CD4-positive, alpha-beta T cell (primary cell): Measurements from ENCODE around the gene ESRRB. TPM values are rescaled to one million over a fixed set of nuclear protein-coding genes. Genes with fewer than 3 reads are reported as not detected.

Experiments
- ATAC-seq: fragments of 200-7000 bp; cut with Tn5 transposase; one replicate; pipeline ENCODE4 v1.10.0; 2022; ENCODE audit warnings: mild to moderate bottlenecking; ENCODE audit not compliant: poor library complexity
- CTCF ChIA-PET: fragments of 350-600 bp; sonication (Branson Sonifier 250); formaldehyde crosslinking; loops from one replicate; lab custom pipeline; 2021; ENCODE audit warnings: antibody characterized with exemption, inconsistent platforms; lab: Charles Lee
- POLR2A ChIA-PET: fragments of 350-600 bp; sonication (Branson Sonifier 250); formaldehyde crosslinking; loops from one replicate; lab custom pipeline; 2021; ENCODE audit warnings: antibody characterized with exemption, inconsistent platforms; lab: Charles Lee
- DNase-seq, 14 experiments: peaks; one replicate each; pipeline ENCODE4 v3.0.0-alpha.2; 2013 to 2020; ENCODE audit warnings: mixed read lengths in 2 of 14
- H3K27ac ChIP-seq, 2 donors: one replicate each; pipeline versions ENCODE4 v1.5.1 to v1.7.0; 2013; ENCODE audit warnings: low read length in 2 of 2, low read depth in 1 of 2, mild to moderate bottlenecking in 1 of 2
- H3K27me3 ChIP-seq, 2 experiments: 1 replicate in 1 of 2; 2 replicates in 1 of 2; pipeline versions ENCODE4 v1.6.1 to v1.7.0; 2013; ENCODE audit warnings: low read length in 2 of 2, control low read depth in 1 of 2, mild to moderate bottlenecking in 1 of 2, moderate library complexity in 1 of 2; ENCODE audit not compliant: insufficient read depth in 2 of 2, control insufficient read depth in 1 of 2
- H3K36me3 ChIP-seq: one replicate; pipeline ENCODE4 v1.6.1; 2013; ENCODE audit warnings: low read length, control low read depth; ENCODE audit not compliant: insufficient read depth
- H3K4me1 ChIP-seq: one replicate; pipeline ENCODE4 v1.6.1; 2013; ENCODE audit warnings: low read length, control low read depth; ENCODE audit not compliant: insufficient read depth
- H3K4me3 ChIP-seq: one replicate; pipeline ENCODE4 v1.5.1; 2013; ENCODE audit warnings: mild to moderate bottlenecking, low read length, moderate library complexity
- H3K9me3 ChIP-seq, 2 experiments: 1 replicate in 1 of 2; 2 replicates in 1 of 2; pipeline versions ENCODE4 v1.6.1 to v1.7.0; 2013; ENCODE audit warnings: low read length in 2 of 2, mild to moderate bottlenecking in 2 of 2, control low read depth in 1 of 2, moderate library complexity in 1 of 2; ENCODE audit not compliant: control insufficient read depth in 1 of 2, insufficient read depth in 1 of 2
- H3K27ac Mint-ChIP-seq: one replicate; pipeline ENCODE4 v1.8.0; 2020; ENCODE audit warnings: mixed read lengths
- H3K27me3 Mint-ChIP-seq: one replicate; pipeline ENCODE4 v1.8.0; 2021; ENCODE audit warnings: mixed read lengths
- H3K36me3 Mint-ChIP-seq: one replicate; pipeline ENCODE4 v1.8.0; 2021; ENCODE audit warnings: low read depth, mixed read lengths
- H3K4me1 Mint-ChIP-seq: one replicate; pipeline ENCODE4 v1.8.0; 2021; ENCODE audit warnings: low read depth, mixed read lengths
- H3K4me3 Mint-ChIP-seq: one replicate; pipeline ENCODE4 v1.8.0; 2020; ENCODE audit warnings: mild to moderate bottlenecking, mixed read lengths
- H3K9me3 Mint-ChIP-seq: one replicate; pipeline ENCODE4 v1.8.0; 2020; ENCODE audit warnings: mixed read lengths
- CTCF ChIP-seq: fragments of 200-600 bp; IDR thresholded peaks from one replicate; pipeline ENCODE4 v1.8.0; 2022; ENCODE audit warnings: antibody characterized with exemption, mild to moderate bottlenecking
- intact Hi-C, 2 experiments: fragments of 100-400 bp; cut with DNase I in 1 of 2; cut with micrococcal nuclease in 1 of 2; formaldehyde crosslinking; loops; one replicate each; pipeline versions ENCODE4 v1.15.1 to v1.9.0; 2023 to 2025; cut with DNase I, micrococcal nuclease
- total RNA-seq, 174 experiments: library from RNA in 2 of 174; stranded (reverse) in 2 of 174; gene quantifications; one replicate each; pipeline ENCODE4 v1.2.3 and lab custom pipeline; 2021 to 2026

ESRRB gene
- total RNA-seq, 2 experiments from 2014 or later: 0.17 to 0.27 TPM

GRCh38 chr14:76349993-76350392 is 25.9 kb upstream of the ESRRB start:
- no peaks in the 10 kb centered on the region for H3K36me3 Mint-ChIP-seq

GRCh38 chr14:76350671-76351070 is 25.3 kb upstream of the ESRRB start:
- Histone ChIP-seq H3K9me3 (no peaks in the 10 kb centered on the region), H3K4me1 (peaks cover 7% of the 10 kb centered on the region), H3K36me3 (no peaks in the 10 kb centered on the region), H3K27ac (no peak overlapping the region), H3K4me3 (no peak overlapping the region), H3K27me3 (peaks cover 11 to 15% of the 10 kb centered on the region in 2 experiments)
- intact Hi-C loops: loop anchor here in 1 of 2 experiments (5.0 kb wide), 1 partner anchor 643 kb away; no protein-coding TSS in a partner anchor
- Mint-ChIP-seq H3K27ac (no peak overlapping the region), H3K9me3 (no peaks in the 10 kb centered on the region), H3K4me1 (peaks cover 4% of the 10 kb centered on the region), H3K36me3 (no peaks in the 10 kb centered on the region), H3K27me3 (peaks cover 58% of the 10 kb centered on the region), H3K4me3 (no peak overlapping the region)
- TF ChIP-seq CTCF: no peak
- no peak for DNase-seq
- ChIA-PET CTCF (no interaction called here), POLR2A (no interaction called here)
- ATAC-seq: no peak

More at GRCh38 chr14:76349993-76350392, 25.9 kb upstream of the ESRRB start:
- H3K27ac ChIP-seq: no peak overlapping the region
- Mint-ChIP-seq H3K27ac (no peak overlapping the region), H3K4me1 (peaks cover 4% of the 10 kb centered on the region), H3K9me3 (no peaks in the 10 kb centered on the region), H3K27me3 (peaks cover 55% of the 10 kb centered on the region), H3K4me3 (no peak overlapping the region)
- intact Hi-C loops: loop anchor here in 1 of 2 experiments (5.0 kb wide), 1 partner anchor 643 kb away; no protein-coding TSS in a partner anchor
- no peaks in the 10 kb centered on the region for H3K9me3 ChIP-seq
- H3K4me1 ChIP-seq: peaks cover 7% of the 10 kb centered on the region
- ATAC-seq: no peak
- peaks cover 11 to 12% of the 10 kb centered on the region in 2 experiments for H3K27me3 ChIP-seq
- CTCF ChIA-PET: no interaction called here
- no peak for DNase-seq
- no peak overlapping the region for H3K4me3 ChIP-seq
- TF ChIP-seq CTCF: no peak
- POLR2A ChIA-PET: no interaction called here
- no peaks in the 10 kb centered on the region for H3K36me3 ChIP-seq

GRCh38 chr14:76351941-76352340 is 24.0 kb upstream of the ESRRB start:
- no peak overlapping the region for H3K27ac Mint-ChIP-seq
- peaks cover 7% of the 10 kb centered on the region for H3K4me1 ChIP-seq
- no peak for DNase-seq
- ChIA-PET POLR2A (no interaction called here), CTCF (interaction anchor here (1.2 to 2.3 kb wide), 2 partner anchors 301 to 643 kb away, joined by 3 to 16 read pairs; no protein-coding TSS in a partner anchor)
- no peak overlapping the region for H3K27ac ChIP-seq
- H3K27me3 ChIP-seq: peaks cover 11 to 14% of the 10 kb centered on the region in 2 experiments
- peaks cover 71% of the 10 kb centered on the region for H3K27me3 Mint-ChIP-seq
- no peaks in the 10 kb centered on the region for H3K9me3 ChIP-seq
- no peaks in the 10 kb centered on the region for H3K9me3 Mint-ChIP-seq
- TF ChIP-seq CTCF: no peak
- no peak for ATAC-seq
- H3K4me3 Mint-ChIP-seq: no peak overlapping the region
- intact Hi-C loops: loop anchor here (1.0 to 5.0 kb wide), 4 partner anchors 301 to 645 kb away; no protein-coding TSS in a partner anchor
- H3K36me3 ChIP-seq: no peaks in the 10 kb centered on the region
- H3K36me3 Mint-ChIP-seq: no peaks in the 10 kb centered on the region
- H3K4me1 Mint-ChIP-seq: peaks cover 4% of the 10 kb centered on the region
- no peak overlapping the region for H3K4me3 ChIP-seq
